Panc1 (cell line): ENCODE results near the gene LRRC71. TPM values are rescaled to one million over a fixed set of nuclear protein-coding genes. Genes with fewer than 3 reads are reported as not detected.

ENCODE experiments used
- ATAC-seq: fragments of 200-7000 bp; cut with Tn5 transposase; 2 replicates; pipeline ENCODE4 v1.9.1; 2020; ENCODE audit warnings: mild to moderate bottlenecking, moderate library complexity
- BruUV-seq: library from RNA; stranded (reverse); fragments of 400-500 nt; replicated peaks from 2 replicates; lab custom pipeline; 2021; lab: Mats Ljungman, UMichigan
- CTCF ChIA-PET: fragments of 300-600 bp; sonication (Branson Sonifier 250); formaldehyde crosslinking; loops from one replicate; lab custom pipeline; 2022; ENCODE audit warnings: antibody characterized with exemption; lab: Charles Lee
- POLR2A ChIA-PET: fragments of 300-600 bp; sonication (Branson Sonifier 250); formaldehyde crosslinking; loops from one replicate; lab custom pipeline; 2022; ENCODE audit warnings: antibody characterized with exemption; lab: Charles Lee
- DNase-seq: peaks from one replicate; pipeline ENCODE4 v3.0.0-alpha.2; 2010; ENCODE audit warnings: low read depth, low spot score
- H3K27ac ChIP-seq: 2 replicates; pipeline ENCODE4 v1.5.1; 2011; ENCODE audit warnings: mild to moderate bottlenecking, low read length, inconsistent platforms
- H3K27me3 ChIP-seq: fragments of 200-500 bp; sonication (Bioruptor generic); 2 replicates; pipeline ENCODE4 v1.6.0; 2014; ENCODE audit warnings: low read length, inconsistent platforms; ENCODE audit not compliant: control insufficient read depth, insufficient read depth
- H3K36me3 ChIP-seq: fragments of 200-500 bp; sonication (Bioruptor generic); 2 replicates; pipeline ENCODE4 v1.5.1; 2014; ENCODE audit warnings: inconsistent platforms, mild to moderate bottlenecking, low read length, moderate library complexity; ENCODE audit not compliant: control insufficient read depth, insufficient read depth
- H3K4me1 ChIP-seq: 2 replicates; pipeline ENCODE4 v1.5.1; 2011; ENCODE audit warnings: inconsistent platforms, mild to moderate bottlenecking, low read length, moderate library complexity; ENCODE audit not compliant: control insufficient read depth, insufficient read depth
- H3K4me3 ChIP-seq, 2 experiments: 2 replicates each; pipeline ENCODE4 v1.5.1; 2011 to 2012; ENCODE audit warnings: low read depth in 2 of 2, low read length in 2 of 2, mild to moderate bottlenecking in 2 of 2, inconsistent platforms in 1 of 2, moderate library complexity in 1 of 2
- H3K9me3 ChIP-seq: fragments of 200-500 bp; sonication (Bioruptor generic); 2 replicates; pipeline ENCODE4 v1.5.1; 2014; ENCODE audit warnings: low read depth, mild to moderate bottlenecking, inconsistent platforms, low read length, moderate library complexity; ENCODE audit not compliant: control insufficient read depth, insufficient read depth
- CTCF ChIP-seq: fragments of 450-650 bp; IDR thresholded peaks from 2 replicates; pipeline ENCODE4 v1.5.1; 2017; ENCODE audit warnings: mild to moderate bottlenecking
- POLR2AphosphoS5 ChIP-seq: IDR thresholded peaks from 2 replicates; pipeline ENCODE4 v1.6.1; 2012; ENCODE audit warnings: mild to moderate bottlenecking, low read depth, low read length, moderate library complexity
- SIN3A ChIP-seq: IDR thresholded peaks from 2 replicates; pipeline ENCODE4 v1.6.1; 2012; ENCODE audit warnings: low read depth, mild to moderate bottlenecking, low read length, moderate library complexity, borderline replicate concordance; ENCODE audit not compliant: insufficient read depth
- TCF7L2 ChIP-seq: IDR thresholded peaks from 2 replicates; pipeline ENCODE4 v1.6.1; 2011; ENCODE audit warnings: mild to moderate bottlenecking, low read depth, low read length, inconsistent platforms
- in situ Hi-C: cut with HindIII; loops from 2 replicates; pipeline ENCODE4 v1.10.0; 2016; ENCODE audit warnings: low sequenced_read_pairs, low pct_unique_long_range_greater_than_20kb
- intact Hi-C: fragments of 100-400 bp; cut with micrococcal nuclease; formaldehyde crosslinking; loops from one replicate; pipeline ENCODE4 v1.10.0; 2022; ENCODE audit not compliant: unreplicated experiment
- total RNA-seq: library from RNA; stranded (reverse); gene quantifications from one replicate; pipeline ENCODE4 v1.2.1, GENCODE V29; 2021; ENCODE audit not compliant: unreplicated experiment
- TF ChIP-seq, protein P1 (sequence below), 2 experiments: IDR thresholded peaks; 2 replicates each; pipeline ENCODE4 v1.6.1; 2011 to 2012; ENCODE audit warnings: low read depth in 2 of 2, control low read depth in 1 of 2, low read length in 1 of 2, mild to moderate bottlenecking in 1 of 2, moderate library complexity in 1 of 2; ENCODE audit not compliant: insufficient read depth in 1 of 2

Gene LRRC71
- total RNA-seq, 1 experiment from 2014 or later = 0.77 TPM

- no peaks in the 10 kb centered on the region for H3K9me3 ChIP-seq
- no peak overlapping the region for H3K27ac ChIP-seq
- no peak for TF ChIP-seq CTCF
- TF ChIP-seq, protein P1, sequence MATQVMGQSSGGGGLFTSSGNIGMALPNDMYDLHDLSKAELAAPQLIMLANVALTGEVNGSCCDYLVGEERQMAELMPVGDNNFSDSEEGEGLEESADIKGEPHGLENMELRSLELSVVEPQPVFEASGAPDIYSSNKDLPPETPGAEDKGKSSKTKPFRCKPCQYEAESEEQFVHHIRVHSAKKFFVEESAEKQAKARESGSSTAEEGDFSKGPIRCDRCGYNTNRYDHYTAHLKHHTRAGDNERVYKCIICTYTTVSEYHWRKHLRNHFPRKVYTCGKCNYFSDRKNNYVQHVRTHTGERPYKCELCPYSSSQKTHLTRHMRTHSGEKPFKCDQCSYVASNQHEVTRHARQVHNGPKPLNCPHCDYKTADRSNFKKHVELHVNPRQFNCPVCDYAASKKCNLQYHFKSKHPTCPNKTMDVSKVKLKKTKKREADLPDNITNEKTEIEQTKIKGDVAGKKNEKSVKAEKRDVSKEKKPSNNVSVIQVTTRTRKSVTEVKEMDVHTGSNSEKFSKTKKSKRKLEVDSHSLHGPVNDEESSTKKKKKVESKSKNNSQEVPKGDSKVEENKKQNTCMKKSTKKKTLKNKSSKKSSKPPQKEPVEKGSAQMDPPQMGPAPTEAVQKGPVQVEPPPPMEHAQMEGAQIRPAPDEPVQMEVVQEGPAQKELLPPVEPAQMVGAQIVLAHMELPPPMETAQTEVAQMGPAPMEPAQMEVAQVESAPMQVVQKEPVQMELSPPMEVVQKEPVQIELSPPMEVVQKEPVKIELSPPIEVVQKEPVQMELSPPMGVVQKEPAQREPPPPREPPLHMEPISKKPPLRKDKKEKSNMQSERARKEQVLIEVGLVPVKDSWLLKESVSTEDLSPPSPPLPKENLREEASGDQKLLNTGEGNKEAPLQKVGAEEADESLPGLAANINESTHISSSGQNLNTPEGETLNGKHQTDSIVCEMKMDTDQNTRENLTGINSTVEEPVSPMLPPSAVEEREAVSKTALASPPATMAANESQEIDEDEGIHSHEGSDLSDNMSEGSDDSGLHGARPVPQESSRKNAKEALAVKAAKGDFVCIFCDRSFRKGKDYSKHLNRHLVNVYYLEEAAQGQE (IDR thresholded peaks at IDR 0.05; ENCODE audit: insufficient read depth in 1 of 2, low read depth in 2 of 2, low read length in 1 of 2) = no peak
- TF ChIP-seq SIN3A = no peak
- TF ChIP-seq TCF7L2 = no peak
- intact Hi-C loops = no loop called here
- ATAC-seq (no peak), DNase-seq (no peak)
- in situ Hi-C loops = no loop called here
- no peaks in the 10 kb centered on the region; the same call in 1 of the 2 replicates for H3K36me3 ChIP-seq
- ChIA-PET CTCF (no interaction called here), POLR2A (interaction anchor here (0.6 to 0.7 kb wide), 2 partner anchors 16 to 47 kb away, joined by 3 to 7 read pairs; no protein-coding TSS in a partner anchor)
- no peak overlapping the region for H3K4me3 ChIP-seq
- no peaks in the 10 kb centered on the region for H3K4me1 ChIP-seq
- no TSS peak for BruUV-seq
- no peaks in the 10 kb centered on the region for H3K27me3 ChIP-seq
Measured at GRCh38 chr1:156936191-156936590, 15.8 kb downstream of the LRRC71 start.

DNA sequence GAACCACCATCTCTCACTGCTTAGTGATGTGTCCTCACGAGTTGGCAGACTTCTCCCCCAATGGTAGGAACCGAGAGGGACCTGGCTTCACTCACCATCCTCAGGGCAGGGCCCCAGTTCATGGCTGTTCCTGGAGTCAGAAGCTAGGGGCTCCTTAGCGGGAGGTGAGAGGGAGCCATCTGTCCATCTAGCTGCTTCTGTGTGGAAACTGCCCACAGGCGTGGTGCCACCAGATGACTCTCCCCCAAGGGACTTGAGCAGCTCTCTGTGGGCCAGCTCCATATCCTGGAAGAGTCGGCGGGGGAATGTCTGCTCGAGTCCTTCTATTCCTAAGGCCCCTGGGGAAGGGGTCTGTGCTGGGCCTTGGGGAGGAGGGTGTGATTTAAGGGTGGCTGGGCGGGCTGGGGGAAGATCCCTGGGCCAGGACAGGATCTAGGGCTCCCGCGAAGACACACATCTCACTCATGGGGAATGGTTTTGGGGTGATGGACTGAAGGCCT lies 16.3 kb downstream of the LRRC71 start:
- Histone ChIP-seq H3K36me3 (no peaks in the 10 kb centered on the region; the same call in 1 of the 2 replicates), H3K4me1 (no peaks in the 10 kb centered on the region), H3K4me3 (no peak overlapping the region), H3K9me3 (no peaks in the 10 kb centered on the region), H3K27ac (no peak overlapping the region), H3K27me3 (no peaks in the 10 kb centered on the region)
- intact Hi-C loops (no loop called here), in situ Hi-C loops (no loop called here)
- DNase-seq = no peak
- BruUV-seq = no TSS peak
- ChIA-PET POLR2A (interaction anchor here (0.6 to 0.7 kb wide), 3 partner anchors 17 to 48 kb away, joined by 3 to 8 read pairs (median 7); no protein-coding TSS in a partner anchor), CTCF (no interaction called here)
- TF ChIP-seq TCF7L2 (no peak), SIN3A (no peak), CTCF (no peak), POLR2AphosphoS5 (no peak)
- TF ChIP-seq, protein P1 (IDR thresholded peaks at IDR 0.05; ENCODE audit: insufficient read depth in 1 of 2, low read depth in 2 of 2, low read length in 1 of 2) = no peak
- no peak for ATAC-seq
